ENCODE data around the gene CENPU.

- no peak for TF ChIP-seq POLR2A (IDR thresholded peaks at IDR 0.05; ENCODE audit: extremely low read depth, insufficient read length)
- TF ChIP-seq CTCF (IDR thresholded peaks at IDR 0.05; ENCODE audit: low read depth, low read length), result no peak
- TF ChIP-seq MAX (IDR thresholded peaks at IDR 0.05; ENCODE audit: low read depth, low read length), result no peak
- TF ChIP-seq MYC (IDR thresholded peaks at IDR 0.05; ENCODE audit: low read depth, low read length), result no peak
Measured at GRCh38 chr4:184774152-184774551, 40.3 kb upstream of the CENPU start.

Data from NB4 (cell line).